NT2/D1 (cell line): ENCODE results near the gene POLR2J.

Source experiments
- YY1 ChIP-seq: IDR thresholded peaks from 2 replicates; pipeline ENCODE4 v1.6.1; 2011; ENCODE audit not compliant: insufficient read length, insufficient read depth
- ZNF274 ChIP-seq: IDR thresholded peaks from 2 replicates; pipeline ENCODE4 v1.6.1; 2011; ENCODE audit warnings: mild to moderate bottlenecking, low read depth, low read length

DNA sequence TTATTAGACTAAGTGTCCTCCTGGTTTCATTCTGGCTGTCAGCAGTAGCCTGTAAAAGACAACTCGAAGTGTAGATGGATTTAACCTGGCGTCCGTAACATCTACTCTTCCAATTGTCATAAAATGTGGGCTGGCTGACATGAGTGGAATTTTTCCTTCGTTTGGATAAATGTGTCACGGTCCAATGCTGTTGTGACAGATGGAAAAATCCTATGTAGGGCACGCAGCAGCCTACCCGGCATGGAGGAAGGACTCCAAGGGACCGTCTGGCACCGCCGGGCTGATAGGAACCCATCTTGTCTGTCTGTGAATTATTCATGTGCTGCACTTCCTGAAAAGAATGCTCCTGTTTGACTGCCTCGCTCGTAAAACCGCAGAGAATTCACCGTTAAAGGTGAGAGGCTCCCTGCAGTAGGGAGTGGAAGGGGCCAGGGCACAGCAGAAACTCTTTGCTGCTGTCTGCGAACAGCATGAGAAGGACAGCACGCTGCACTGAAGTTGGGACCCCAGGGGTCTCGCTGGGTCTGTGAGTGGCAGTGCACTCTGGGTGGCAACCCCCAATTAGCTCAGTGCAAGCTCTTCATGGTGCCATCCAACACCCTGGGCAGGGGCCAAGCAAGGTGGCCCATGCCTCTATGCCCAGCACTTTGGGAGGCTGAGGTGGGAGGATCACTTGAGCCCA, 47.0 kb downstream of the POLR2J start:
- no peak for TF ChIP-seq ZNF274
- no peak for TF ChIP-seq YY1
